ENCODE measurements around the gene RPS8. TPM values are rescaled to one million over a fixed set of nuclear protein-coding genes. Genes with fewer than 3 reads are reported as not detected.

The RPS8 gene
- total and polyA plus RNA-seq, 2 experiments from 2014 or later, result 503 to 2,179 TPM

GRCh38 chr1:44776730-44777068 lies 1.4 kb downstream of the RPS8 start:
- Histone ChIP-seq H3K9me3 (ENCODE audit: low read depth) (no peaks in the 10 kb centered on the region), H3K4me1 (ENCODE audit: insufficient read depth) (peaks cover 6% of the 10 kb centered on the region), H3K27ac (peak overlapping the region; percentile 94), H3K36me3 (replicated peaks; ENCODE audit: insufficient read depth, low read depth) (no peaks in the 10 kb centered on the region), H3K79me2 (peaks cover 34% of the 10 kb centered on the region), H3K4me3 (peak overlapping the region; percentile 67), H3K27me3 (no peaks in the 10 kb centered on the region), H3K9me2 (replicated peaks; ENCODE audit: insufficient read depth) (no peaks in the 10 kb centered on the region), H2AFZ (no peak overlapping the region), H4K20me1 (ENCODE audit: insufficient read depth, poor library complexity, severe bottlenecking) (peaks cover 25% of the 10 kb centered on the region), H3K4me2 (peak overlapping the region; percentile 90)
- WGBS (ENCODE audit: low lambda C conversion rate, missing lambda C conversion rate), result 48% methylated on average over 12 of the region's 12 CpGs
- DNase-seq (ENCODE audit: low spot score), result no peak
- TF ChIP-seq EZH2phosphoT487 (IDR thresholded peaks at IDR 0.05; ENCODE audit: low read depth, severe bottlenecking, unreplicated experiment) (no peak), CTCF (IDR thresholded peaks at IDR 0.05; ENCODE audit: poor library complexity) (no peak), EZH2 (IDR thresholded peaks at IDR 0.05; ENCODE audit: borderline replicate concordance) (no peak)

- Histone ChIP-seq H3K9me2 (replicated peaks; ENCODE audit: insufficient read depth) (no peaks in the 10 kb centered on the region), H3K9me3 (ENCODE audit: low read depth) (no peaks in the 10 kb centered on the region), H3K27ac (no peak overlapping the region), H2AFZ (no peak overlapping the region), H3K4me1 (ENCODE audit: insufficient read depth) (peaks cover 6% of the 10 kb centered on the region), H3K27me3 (no peaks in the 10 kb centered on the region), H3K79me2 (peaks cover 34% of the 10 kb centered on the region), H4K20me1 (ENCODE audit: insufficient read depth, poor library complexity, severe bottlenecking) (peaks cover 25% of the 10 kb centered on the region), H3K4me2 (peak overlapping the region; percentile 90), H3K36me3 (replicated peaks; ENCODE audit: insufficient read depth, low read depth) (no peaks in the 10 kb centered on the region), H3K4me3 (no peak overlapping the region)
- WGBS (ENCODE audit: low lambda C conversion rate, missing lambda C conversion rate), result 88% methylated on average over 14 of the region's 14 CpGs
- TF ChIP-seq EZH2 (IDR thresholded peaks at IDR 0.05; ENCODE audit: borderline replicate concordance), result no peak
- TF ChIP-seq CTCF (IDR thresholded peaks at IDR 0.05; ENCODE audit: poor library complexity), result no peak
- no peak for TF ChIP-seq EZH2phosphoT487 (IDR thresholded peaks at IDR 0.05; ENCODE audit: low read depth, severe bottlenecking, unreplicated experiment)
- no peak for DNase-seq (ENCODE audit: low spot score)
Measured at GRCh38 chr1:44777547-44777946, 2.2 kb downstream of the RPS8 start.

GRCh38 chr1:44777969-44778635 lies 2.8 kb downstream of the RPS8 start:
- WGBS (ENCODE audit: low lambda C conversion rate, missing lambda C conversion rate), result 86% methylated on average over 13 of the region's 13 CpGs
- Histone ChIP-seq H3K79me2 (peaks cover 34% of the 10 kb centered on the region), H3K4me2 (peak overlapping the region; percentile 90), H3K9me2 (replicated peaks; ENCODE audit: insufficient read depth) (no peaks in the 10 kb centered on the region), H3K4me3 (no peak overlapping the region), H2AFZ (no peak overlapping the region), H3K36me3 (replicated peaks; ENCODE audit: insufficient read depth, low read depth) (no peaks in the 10 kb centered on the region), H3K27ac (no peak overlapping the region), H4K20me1 (ENCODE audit: insufficient read depth, poor library complexity, severe bottlenecking) (peaks cover 25% of the 10 kb centered on the region), H3K27me3 (no peaks in the 10 kb centered on the region), H3K9me3 (ENCODE audit: low read depth) (no peaks in the 10 kb centered on the region), H3K4me1 (ENCODE audit: insufficient read depth) (peaks cover 6% of the 10 kb centered on the region)
- DNase-seq (ENCODE audit: low spot score), result no peak
- TF ChIP-seq EZH2 (IDR thresholded peaks at IDR 0.05; ENCODE audit: borderline replicate concordance), result no peak
- no peak for TF ChIP-seq CTCF (IDR thresholded peaks at IDR 0.05; ENCODE audit: poor library complexity)
- no peak for TF ChIP-seq EZH2phosphoT487 (IDR thresholded peaks at IDR 0.05; ENCODE audit: low read depth, severe bottlenecking, unreplicated experiment)
